GM12878 (cell line): ENCODE results near the gene LRRC73. TPM values are rescaled to one million over a fixed set of nuclear protein-coding genes. Genes with fewer than 3 reads are reported as not detected.

ENCODE experiments used
- ATAC-seq: fragments of 200-7000 bp; cut with Tn5 transposase; 3 replicates; pipeline ENCODE4 v1.9.1; 2020; ENCODE audit warnings: mild to moderate bottlenecking, moderate library complexity
- BruUV-seq: library from RNA; stranded (reverse); fragments of 400-500 nt; replicated peaks from 2 replicates; lab custom pipeline; 2021; lab: Mats Ljungman, UMichigan
- CTCF ChIA-PET: fragments of 300-600 bp; sonication (Branson Sonifier 250); formaldehyde crosslinking; extraction: SDS; loops from one replicate; lab custom pipeline; 2021; ENCODE audit warnings: inconsistent platforms; lab: Yijun Ruan, JAX
- POLR2A ChIA-PET: fragments of 350-600 bp; formaldehyde crosslinking; extraction: SDS; loops from one replicate; lab custom pipeline; 2021; ENCODE audit warnings: inconsistent platforms; lab: Charles Lee
- RAD21 ChIA-PET: fragments of 300-600 bp; sonication (Branson Sonifier 250); formaldehyde crosslinking; loops from one replicate; lab custom pipeline; 2023; ENCODE audit warnings: antibody characterized with exemption; ENCODE audit not compliant: unreplicated experiment; lab: Charles Lee
- SMC1A ChIA-PET: fragments of 300-600 bp; sonication (Branson Sonifier 250); formaldehyde crosslinking; loops from one replicate; lab custom pipeline; 2023; ENCODE audit not compliant: unreplicated experiment, uncharacterized antibody; lab: Charles Lee
- DNase-seq: peaks from one replicate; pipeline ENCODE4 v3.0.0-alpha.2; 2011; ENCODE audit warnings: low read depth, low spot score
- FAIRE-seq: peaks from 3 replicates; lab custom pipeline; 2011; peaks lifted over from hg19 to GRCh38; lab: Jason Lieb, UNC
- H2AFZ ChIP-seq: 2 replicates; pipeline ENCODE4 v1.6.0; 2011; ENCODE audit warnings: low read depth, low read length, control low read depth; ENCODE audit not compliant: control insufficient read depth
- H3K27ac ChIP-seq: 2 replicates; pipeline ENCODE4 v1.5.1; 2011; ENCODE audit warnings: control low read depth; ENCODE audit not compliant: control insufficient read depth, insufficient read depth
- H3K27me3 ChIP-seq, 2 experiments: replicated peaks in 1 of 2; 2 replicates each; pipeline versions ENCODE4 v1.6.0 to v1.6.1; 2011; ENCODE audit warnings: low read length in 1 of 2; ENCODE audit not compliant: control insufficient read depth in 2 of 2, insufficient read depth in 2 of 2
- H3K36me3 ChIP-seq, 2 experiments: 2 replicates each; pipeline ENCODE4 v1.5.1; 2011; ENCODE audit warnings: low read length in 1 of 2; ENCODE audit not compliant: control insufficient read depth in 2 of 2, insufficient read depth in 2 of 2
- H3K4me1 ChIP-seq: 2 replicates; pipeline ENCODE4 v1.6.1; 2011; ENCODE audit warnings: mild to moderate bottlenecking, low read length, moderate library complexity, mixed read lengths; ENCODE audit not compliant: control insufficient read depth, insufficient read depth
- H3K4me2 ChIP-seq: 2 replicates; pipeline ENCODE4 v1.6.0; 2011; ENCODE audit warnings: control low read depth; ENCODE audit not compliant: control insufficient read depth, insufficient read depth
- H3K4me3 ChIP-seq: fragments of 200-600 bp; sonication (generic); 2 replicates; pipeline ENCODE4 v1.5.1; 2016
- H3K79me2 ChIP-seq: 2 replicates; pipeline ENCODE4 v1.6.0; 2011; ENCODE audit warnings: low read length; ENCODE audit not compliant: control insufficient read depth, insufficient read depth
- H3K9ac ChIP-seq: 2 replicates; pipeline ENCODE4 v1.8.0; 2011; ENCODE audit warnings: low read length, control low read depth, mixed read lengths; ENCODE audit not compliant: control insufficient read depth, insufficient read depth
- H3K9me3 ChIP-seq: replicated peaks from 3 replicates; pipeline ENCODE4 v1.5.1; 2011; ENCODE audit warnings: mild to moderate bottlenecking, low read length; ENCODE audit not compliant: control insufficient read depth, insufficient read depth
- H4K20me1 ChIP-seq: 2 replicates; pipeline ENCODE4 v1.6.0; 2011; ENCODE audit not compliant: control insufficient read depth, insufficient read depth
- CHD1 ChIP-seq: IDR thresholded peaks from 2 replicates; pipeline ENCODE4 v1.6.1; 2012; ENCODE audit warnings: low read depth, low read length, improper control_type of control experiment
- EZH2 ChIP-seq: IDR thresholded peaks from 2 replicates; pipeline ENCODE4 v1.6.1; 2012; ENCODE audit warnings: low read depth, mild to moderate bottlenecking, control low read depth, inconsistent platforms, low read length, borderline replicate concordance; ENCODE audit not compliant: control insufficient read depth
- SREBF2 ChIP-seq: IDR thresholded peaks from 2 replicates; pipeline ENCODE4 v1.6.1; 2012; ENCODE audit warnings: mild to moderate bottlenecking, low read length
- WGBS: methylation state at CpG from one replicate; pipeline ENCODE4 v1.1.6; 2016; ENCODE audit warnings: low lambda C conversion rate; ENCODE audit not compliant: insufficient replicate concordance, insufficient coverage; ENCODE audit errors: missing lambda C conversion rate; 5-methylcytosine and 5-hydroxymethylcytosine counted together
- in situ Hi-C: fragments of 300-500 bp; cut with MboI; formaldehyde crosslinking; loops from 9 replicates; pipeline ENCODE4 v1.14.3; 2018; ENCODE audit warnings: mixed read lengths
- intact Hi-C: fragments of 100-400 bp; cut with micrococcal nuclease; formaldehyde crosslinking; loops from one replicate; pipeline ENCODE4 v1.14.2; 2022; ENCODE audit not compliant: unreplicated experiment
- polyA plus RNA-seq, 11 experiments: library from polyadenylated mRNA; depleted of rRNA in 4 of 11; unstranded in 6 of 11; stranded (reverse) in 5 of 11; fragments of >200 nt; fragmentation: Nextera tagmentation in 4 of 11; fragmentation: Illumina TruSeq in 1 of 11; extraction: Ambion mirVana in 4 of 11; extraction: Trizol in 1 of 11; gene quantifications; 1 replicate in 1 of 11; 2 replicates in 10 of 11; pipeline versions ENCODE4 v1.2.1 to v1.2.3, GENCODE V29; 2011 to 2016; ENCODE audit warnings: inconsistent platforms in 2 of 11, missing spikeins in 2 of 11, low read depth in 1 of 11
- total RNA-seq, 4 experiments: library from RNA; depleted of rRNA in 3 of 4; stranded (reverse); fragments of >200 nt in 3 of 4; fragmentation: Illumina TruSeq in 1 of 4; extraction: Trizol in 1 of 4; gene quantifications; 2 replicates each; pipeline versions ENCODE4 v1.2.1 to v1.2.3, GENCODE V29; 2013 to 2021
- TF ChIP-seq, protein P1 (sequence below): fragments of 150-350 bp; IDR thresholded peaks from 2 replicates; pipeline ENCODE4 v1.6.1; 2014; ENCODE audit warnings: mild to moderate bottlenecking, low read depth, low read length
- TF ChIP-seq, protein P2 (sequence below): IDR thresholded peaks from 2 replicates; pipeline ENCODE4 v1.6.1; 2012; ENCODE audit warnings: low read depth, low read length, improper control_type of control experiment
- TF ChIP-seq, protein P3 (sequence below): fragments of 450-650 bp; IDR thresholded peaks from 2 replicates; pipeline ENCODE4 v1.6.1; 2016; ENCODE audit warnings: mild to moderate bottlenecking

The LRRC73 gene
- total and polyA plus RNA-seq, 10 of the 15 experiments (the other 5 are each of a cell fraction or from before 2014, with no cell fraction given) = 0.13 TPM; not detected in 9

DNA sequence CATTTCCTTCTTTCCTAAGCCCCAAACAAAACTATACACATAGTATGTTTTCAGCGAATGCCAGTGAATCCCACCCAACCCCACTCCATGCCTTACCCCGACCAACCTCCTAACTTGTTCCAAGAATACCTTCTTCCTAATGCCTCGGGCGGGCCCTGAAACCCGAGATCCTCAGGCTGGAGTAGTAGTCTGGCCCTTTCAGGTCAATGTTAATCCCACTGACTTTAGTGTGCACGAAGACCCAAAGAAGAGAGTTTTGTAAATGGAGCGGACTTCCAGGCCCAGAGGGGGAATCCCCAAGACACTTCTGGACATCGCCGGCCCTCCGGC lies 6.2 kb upstream of the LRRC73 start:
- FAIRE-seq = no peak
- 6% methylated on average over 10 of the region's 10 CpGs for WGBS
- Histone ChIP-seq H3K36me3 (peaks cover 17 to 31% of the 10 kb centered on the region in 2 experiments), H3K79me2 (peaks cover 41% of the 10 kb centered on the region), H3K9ac (peak overlapping the region; percentile 88), H3K4me3 (peak overlapping the region; percentile 80), H3K9me3 (no peaks in the 10 kb centered on the region), H3K4me1 (peaks cover 6% of the 10 kb centered on the region), H3K27me3 (no peaks in the 10 kb centered on the region), H3K27ac (peak overlapping the region; percentile 76), H3K4me2 (peak overlapping the region; percentile 93; the same call in 1 of the 2 replicates), H4K20me1 (no peaks in the 10 kb centered on the region), H2AFZ (peak overlapping the region; percentile 62)
- no TSS peak for BruUV-seq
- no peak for DNase-seq
- intact Hi-C loops = loop anchor here (2.0 kb wide), 1 partner anchor 346 kb away; the partner anchor contains the start of gene SRF
- ChIA-PET RAD21 (interaction anchor here (1.0 to 1.2 kb wide), 3 partner anchors 9 to 155 kb away, joined by 3 read pairs; partner anchors contain the start of gene TJAP1), POLR2A (interaction anchor here (0.6 to 1.7 kb wide), 6 partner anchors 9 to 587 kb away, joined by 3 to 9 read pairs (median 4); partner anchors contain the start of gene TJAP1), CTCF (interaction anchor here (0.7 to 3.3 kb wide), 4 partner anchors 9 to 113 kb away, joined by 3 to 28 read pairs (median 3); partner anchors contain the start of gene GTPBP2), SMC1A (interaction anchor here (3.1 kb wide), 1 partner anchor 10 kb away, joined by 16 read pairs; no protein-coding TSS in a partner anchor)
- in situ Hi-C loops = no loop called here
- ATAC-seq = no peak
- TF ChIP-seq, protein P1, sequence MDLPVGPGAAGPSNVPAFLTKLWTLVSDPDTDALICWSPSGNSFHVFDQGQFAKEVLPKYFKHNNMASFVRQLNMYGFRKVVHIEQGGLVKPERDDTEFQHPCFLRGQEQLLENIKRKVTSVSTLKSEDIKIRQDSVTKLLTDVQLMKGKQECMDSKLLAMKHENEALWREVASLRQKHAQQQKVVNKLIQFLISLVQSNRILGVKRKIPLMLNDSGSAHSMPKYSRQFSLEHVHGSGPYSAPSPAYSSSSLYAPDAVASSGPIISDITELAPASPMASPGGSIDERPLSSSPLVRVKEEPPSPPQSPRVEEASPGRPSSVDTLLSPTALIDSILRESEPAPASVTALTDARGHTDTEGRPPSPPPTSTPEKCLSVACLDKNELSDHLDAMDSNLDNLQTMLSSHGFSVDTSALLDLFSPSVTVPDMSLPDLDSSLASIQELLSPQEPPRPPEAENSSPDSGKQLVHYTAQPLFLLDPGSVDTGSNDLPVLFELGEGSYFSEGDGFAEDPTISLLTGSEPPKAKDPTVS = no peak
- 0 out of 2 replicates have a peak, but pooled peaks have one; percentile 10 for TF ChIP-seq CHD1
- peak; percentile 26; the same call in 1 of the 2 replicates for TF ChIP-seq SREBF2

DNA sequence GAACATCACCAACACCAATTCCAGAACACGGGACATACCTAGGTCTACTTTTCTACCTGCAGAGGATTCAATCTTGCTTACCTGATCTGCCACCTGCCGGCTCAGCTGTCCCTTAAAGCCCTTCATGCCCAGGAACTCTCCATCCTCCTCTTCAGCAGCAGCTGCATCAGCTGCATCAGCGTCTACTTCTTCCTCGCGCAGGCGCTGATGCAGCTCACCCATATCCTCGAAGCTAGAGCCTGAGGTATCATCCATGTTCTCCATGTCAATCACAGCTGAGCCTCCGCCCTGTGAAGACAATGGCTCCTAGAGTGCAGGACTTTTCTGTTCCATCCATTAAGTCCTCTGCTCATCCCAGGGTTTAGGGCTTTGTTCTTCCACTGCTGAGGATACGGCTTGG lies 5.7 kb upstream of the LRRC73 start:
- Histone ChIP-seq H3K27me3 (no peaks in the 10 kb centered on the region), H2AFZ (no peak overlapping the region), H3K4me3 (peak overlapping the region; percentile 80), H3K4me2 (peak overlapping the region; percentile 93), H4K20me1 (no peaks in the 10 kb centered on the region), H3K9ac (peak overlapping the region; percentile 88), H3K4me1 (peaks cover 6% of the 10 kb centered on the region), H3K79me2 (peaks cover 41% of the 10 kb centered on the region), H3K27ac (peak overlapping the region; percentile 76), H3K36me3 (peaks cover 14 to 30% of the 10 kb centered on the region in 2 experiments), H3K9me3 (no peaks in the 10 kb centered on the region)
- POLR2A ChIA-PET = interaction anchor here (0.8 to 1.7 kb wide), 3 partner anchors 39 to 61 kb away, joined by 3 to 4 read pairs (median 3); partner anchors contain the start of gene TJAP1
- FAIRE-seq (no peak), DNase-seq (no peak), ATAC-seq (no peak)
- CTCF ChIA-PET = interaction anchor here (1.0 to 3.3 kb wide), 2 partner anchors 9 to 114 kb away, joined by 3 to 28 read pairs; partner anchors contain the start of gene GTPBP2
- SMC1A ChIA-PET = interaction anchor here (3.1 kb wide), 1 partner anchor 10 kb away, joined by 16 read pairs; no protein-coding TSS in a partner anchor
- 76% methylated on average over 9 of the region's 9 CpGs for WGBS
- in situ Hi-C loops (no loop called here), intact Hi-C loops (loop anchor here (2.0 kb wide), 1 partner anchor 345 kb away; the partner anchor contains the start of gene SRF)
- BruUV-seq = TSS peak; percentile 82
- RAD21 ChIA-PET = no interaction called here
- TF ChIP-seq EZH2 = no peak
- TF ChIP-seq, protein P2, sequence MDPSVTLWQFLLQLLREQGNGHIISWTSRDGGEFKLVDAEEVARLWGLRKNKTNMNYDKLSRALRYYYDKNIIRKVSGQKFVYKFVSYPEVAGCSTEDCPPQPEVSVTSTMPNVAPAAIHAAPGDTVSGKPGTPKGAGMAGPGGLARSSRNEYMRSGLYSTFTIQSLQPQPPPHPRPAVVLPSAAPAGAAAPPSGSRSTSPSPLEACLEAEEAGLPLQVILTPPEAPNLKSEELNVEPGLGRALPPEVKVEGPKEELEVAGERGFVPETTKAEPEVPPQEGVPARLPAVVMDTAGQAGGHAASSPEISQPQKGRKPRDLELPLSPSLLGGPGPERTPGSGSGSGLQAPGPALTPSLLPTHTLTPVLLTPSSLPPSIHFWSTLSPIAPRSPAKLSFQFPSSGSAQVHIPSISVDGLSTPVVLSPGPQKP = no peak
- TF ChIP-seq, protein P3, sequence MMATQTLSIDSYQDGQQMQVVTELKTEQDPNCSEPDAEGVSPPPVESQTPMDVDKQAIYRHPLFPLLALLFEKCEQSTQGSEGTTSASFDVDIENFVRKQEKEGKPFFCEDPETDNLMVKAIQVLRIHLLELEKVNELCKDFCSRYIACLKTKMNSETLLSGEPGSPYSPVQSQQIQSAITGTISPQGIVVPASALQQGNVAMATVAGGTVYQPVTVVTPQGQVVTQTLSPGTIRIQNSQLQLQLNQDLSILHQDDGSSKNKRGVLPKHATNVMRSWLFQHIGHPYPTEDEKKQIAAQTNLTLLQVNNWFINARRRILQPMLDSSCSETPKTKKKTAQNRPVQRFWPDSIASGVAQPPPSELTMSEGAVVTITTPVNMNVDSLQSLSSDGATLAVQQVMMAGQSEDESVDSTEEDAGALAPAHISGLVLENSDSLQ = peak; percentile 73
